Measurements from ENCODE around the gene APC. TPM values are rescaled to one million over a fixed set of nuclear protein-coding genes. Genes with fewer than 3 reads are reported as not detected.

Gene APC
- total and polyA plus RNA-seq, 2 of the 8 experiments (the other 6 are each of a cell fraction or from before 2014, with no cell fraction given) = 6.8 to 41.9 TPM

- TF ChIP-seq CHD7 (IDR thresholded peaks at IDR 0.05; ENCODE audit: insufficient replicate concordance, low read length) (no peak), BACH1 (IDR thresholded peaks at IDR 0.05; ENCODE audit: low read length) (no peak)
These were observed 92.7 kb downstream of the APC start (continued) for GRCh38 chr5:112830378-112830777.
